Left forelimb (tissue), 1 donor: ENCODE measurements around the gene PIN1.
A peak's percentile ranks its signal among the peaks of the same experiment; 100 is the strongest.
"Not testable (repeated sequence)": the region's sequence is repeated elsewhere in the genome, so short reads cannot be mapped to it uniquely, and the experiment has no call there.

Experiments
- DNase-seq: peaks from one replicate; pipeline ENCODE4 v3.0.0-alpha.2; 2018; ENCODE audit warnings: low spot score

PIN1 gene

GRCh38 chr19:9834726-9835506, at the start of gene PIN1:
Gene PIN1 (plus strand): TSS chr19:9835318. CDS start chr19:9835345, 27 bp downstream.
- DNase-seq, result peak; percentile 100

- DNase-seq, result peak; percentile 98
Observed at GRCh38 chr19:9785367-9786331, 49.5 kb upstream of the PIN1 start.

- DNase-seq, result no peak
Observed at GRCh38 chr19:9786342-9786741, 48.8 kb upstream of the PIN1 start.

DNA sequence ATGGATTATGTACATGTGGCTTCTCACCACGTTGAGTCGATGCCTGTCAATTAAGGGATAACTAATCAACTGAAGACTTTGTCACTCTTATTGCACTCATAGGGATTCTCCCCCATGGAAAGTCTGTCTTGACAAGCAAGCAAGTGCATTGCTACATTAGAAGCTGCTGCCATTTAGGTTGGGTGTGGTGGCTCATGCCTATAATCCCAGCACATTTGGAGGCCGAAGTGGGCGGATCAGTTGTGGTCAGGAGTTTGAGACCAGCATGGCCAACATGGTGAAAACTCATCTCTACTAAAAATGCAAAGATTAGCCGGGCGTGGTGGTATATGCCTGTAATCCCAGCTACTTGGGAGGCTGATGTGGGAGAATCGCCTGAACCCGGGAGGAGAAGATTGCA, 48.3 kb upstream of the PIN1 start:
- DNase-seq, result no peak

GRCh38 chr19:9788604-9789003, 46.5 kb upstream of the PIN1 start:
- DNase-seq, result not testable (repeated sequence)

DNA sequence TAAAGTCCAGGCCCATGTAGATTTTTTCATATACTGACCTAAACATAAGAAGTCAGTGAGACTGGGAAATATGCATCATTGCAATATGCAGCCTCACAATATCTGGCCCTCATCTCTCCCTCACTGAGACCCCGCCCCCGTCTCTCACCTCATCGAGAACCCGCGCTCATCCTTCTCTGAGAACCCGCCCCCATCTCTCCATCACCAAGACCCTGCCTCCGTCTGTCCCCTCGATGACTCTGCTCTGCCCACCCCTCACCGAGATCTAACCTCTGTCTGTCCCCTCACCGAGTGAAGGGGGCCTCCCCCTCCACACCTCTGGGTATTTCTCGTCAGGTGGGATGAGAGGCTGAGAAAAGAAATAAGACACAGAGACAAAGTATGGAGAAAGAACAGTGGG, 46.1 kb upstream of the PIN1 start:
- no peak for DNase-seq

- not testable (repeated sequence) for DNase-seq
Observed at GRCh38 chr19:9789579-9789978, 45.5 kb upstream of the PIN1 start.

DNA sequence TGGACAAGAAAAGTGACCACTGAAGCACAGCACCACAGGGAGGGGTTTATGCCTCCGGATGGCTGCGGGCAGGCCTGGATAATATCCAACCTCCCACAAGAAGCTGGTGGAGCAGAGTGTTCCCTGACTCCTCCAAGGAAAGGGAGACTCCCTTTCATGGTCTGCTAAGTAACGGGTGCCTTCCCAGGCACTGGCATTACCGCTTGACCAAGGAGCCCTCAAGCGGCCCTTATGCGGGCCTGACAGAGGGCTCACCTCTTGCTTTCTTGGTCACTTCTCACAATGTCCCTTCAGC, 44.1 kb upstream of the PIN1 start:
- DNase-seq, result not testable (repeated sequence)

DNA sequence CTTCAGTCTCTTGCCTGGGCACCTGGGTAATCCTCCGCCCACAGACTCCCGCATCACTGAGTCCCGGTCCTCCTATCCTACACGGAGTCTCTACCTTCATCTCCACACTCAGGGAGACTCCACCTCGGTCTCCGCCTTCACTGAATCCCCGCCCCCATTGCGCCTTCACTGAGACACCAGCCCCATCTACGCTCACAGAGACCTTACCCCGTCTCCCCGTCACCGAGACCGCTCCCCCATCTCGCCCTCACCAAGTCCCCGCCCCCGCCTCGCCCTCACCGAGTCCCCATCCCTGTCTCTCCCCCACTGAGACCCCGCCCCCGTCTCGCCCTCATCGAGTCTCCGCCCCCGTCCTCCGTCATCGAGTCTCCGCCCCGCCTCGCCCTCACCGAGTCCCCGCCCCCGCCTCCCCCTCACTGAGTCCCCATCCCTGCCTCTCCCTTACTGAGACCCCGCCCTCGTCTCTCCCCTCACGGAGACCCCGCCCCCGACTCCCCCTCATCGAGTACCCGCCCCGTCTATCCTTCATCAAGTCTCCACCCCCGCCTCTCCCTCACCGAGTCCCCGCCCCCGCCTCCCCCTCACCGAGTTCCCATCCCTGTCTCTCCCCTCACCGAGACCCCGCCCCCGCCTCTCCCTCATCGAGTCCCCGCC, 43.4 kb upstream of the PIN1 start:
- DNase-seq, result no peak

GRCh38 chr19:9792206-9793070, 42.7 kb upstream of the PIN1 start:
- peak; percentile 98 for DNase-seq

DNA sequence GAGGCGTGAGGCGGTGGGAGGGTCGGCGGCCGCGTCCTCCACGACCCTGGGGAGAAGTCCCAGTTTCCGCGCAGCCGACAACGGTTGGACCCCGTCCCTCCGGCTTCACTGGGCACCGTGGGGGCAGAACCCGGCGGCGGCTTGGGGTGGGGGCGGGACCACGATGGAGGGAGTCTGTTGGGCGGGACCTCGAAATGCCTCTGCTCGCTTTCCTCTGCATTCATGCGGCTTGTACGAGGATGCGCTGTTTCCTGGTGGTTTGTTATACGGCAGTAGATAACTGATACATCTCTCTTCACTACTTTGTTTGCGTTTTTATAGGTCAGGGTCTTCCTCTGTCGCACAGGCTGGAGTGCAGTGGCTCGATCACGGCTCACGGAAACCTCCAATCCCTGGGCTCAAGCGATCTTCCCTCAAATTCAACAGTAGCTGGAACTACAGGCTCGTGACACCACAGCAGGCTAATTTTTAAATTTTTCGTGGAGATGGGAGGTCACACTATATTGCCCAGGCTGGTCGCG, 42.0 kb upstream of the PIN1 start:
- DNase-seq, result no peak

DNA sequence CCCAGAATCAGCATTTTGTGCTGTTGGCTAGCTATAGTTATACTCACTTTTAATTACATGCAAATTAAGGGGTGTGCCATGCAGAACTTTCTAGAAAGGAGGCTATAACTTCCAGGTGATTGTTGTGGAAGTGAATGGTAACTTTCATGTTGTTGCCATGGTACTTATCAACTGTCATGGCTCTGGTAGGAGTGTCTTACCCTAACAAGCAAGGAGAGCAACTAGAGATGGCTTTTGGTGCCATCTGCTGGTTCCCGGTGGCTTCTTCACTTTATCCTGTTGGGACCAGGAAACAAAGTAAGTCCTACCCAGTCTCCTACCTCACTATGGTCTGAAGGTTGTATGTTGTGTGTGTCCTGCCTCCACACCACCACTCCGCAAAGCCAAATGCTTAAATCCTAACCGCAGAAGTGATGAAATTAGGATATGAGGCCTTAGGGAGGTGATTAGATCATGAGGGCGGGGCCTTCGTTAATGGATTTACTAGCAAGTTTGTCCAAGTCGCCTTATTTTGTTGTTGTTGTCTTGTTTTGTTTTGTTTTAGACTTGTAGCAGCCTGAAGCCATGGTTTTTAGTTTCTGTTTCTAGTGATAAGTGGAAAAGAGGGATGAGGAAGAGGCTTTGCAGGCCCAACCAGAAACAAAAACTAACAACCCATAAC, 38.9 kb upstream of the PIN1 start:
- no peak for DNase-seq

DNA sequence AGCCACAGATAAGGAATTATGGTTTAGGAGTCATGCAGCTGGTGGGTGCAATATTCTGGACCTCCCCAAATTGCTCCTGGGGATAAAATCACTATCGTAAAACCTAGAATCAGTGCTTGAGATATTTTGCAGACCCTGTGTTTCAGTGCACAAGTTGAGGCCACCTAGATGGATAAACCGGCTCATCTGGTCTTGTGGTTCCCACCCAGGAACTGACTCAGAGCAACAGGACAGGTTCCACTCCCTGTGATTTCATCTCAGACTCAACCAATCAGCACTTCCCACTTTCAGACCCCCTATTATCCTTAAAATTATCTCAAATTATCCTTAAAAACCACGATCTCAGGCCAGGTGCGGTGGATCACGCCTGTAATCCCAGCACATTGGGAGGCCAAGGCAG, 37.2 kb upstream of the PIN1 start:
- no peak for DNase-seq

GRCh38 chr19:9799162-9799561, 36.0 kb upstream of the PIN1 start:
- no peak for DNase-seq

GRCh38 chr19:9801976-9802375, 33.1 kb upstream of the PIN1 start:
- no peak for DNase-seq

- no peak for DNase-seq
Observed at GRCh38 chr19:9806803-9807202, 28.3 kb upstream of the PIN1 start.

- DNase-seq, result no peak
Observed at GRCh38 chr19:9808855-9809824, 26.0 kb upstream of the PIN1 start.

DNA sequence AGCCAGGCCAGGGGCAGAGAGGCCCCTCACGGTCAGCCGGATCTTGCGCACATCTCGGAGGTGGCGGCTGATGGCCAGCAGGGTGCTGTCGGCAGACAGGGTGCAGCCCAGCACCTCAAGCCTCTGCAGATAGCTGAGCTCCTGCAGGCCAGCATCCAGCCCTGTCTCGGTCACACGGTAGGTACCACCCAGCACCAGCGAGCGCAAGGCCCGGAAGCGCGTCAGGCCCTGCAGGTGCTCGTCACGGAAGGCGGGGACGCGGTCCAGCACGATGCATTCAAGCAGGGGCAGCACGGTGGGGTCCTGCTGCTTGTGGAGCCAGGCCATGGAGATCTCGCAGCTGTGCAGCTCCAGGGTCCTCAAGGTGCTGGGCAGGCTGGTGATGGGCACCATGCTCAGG, 24.0 kb upstream of the PIN1 start:
- DNase-seq, result no peak

DNA sequence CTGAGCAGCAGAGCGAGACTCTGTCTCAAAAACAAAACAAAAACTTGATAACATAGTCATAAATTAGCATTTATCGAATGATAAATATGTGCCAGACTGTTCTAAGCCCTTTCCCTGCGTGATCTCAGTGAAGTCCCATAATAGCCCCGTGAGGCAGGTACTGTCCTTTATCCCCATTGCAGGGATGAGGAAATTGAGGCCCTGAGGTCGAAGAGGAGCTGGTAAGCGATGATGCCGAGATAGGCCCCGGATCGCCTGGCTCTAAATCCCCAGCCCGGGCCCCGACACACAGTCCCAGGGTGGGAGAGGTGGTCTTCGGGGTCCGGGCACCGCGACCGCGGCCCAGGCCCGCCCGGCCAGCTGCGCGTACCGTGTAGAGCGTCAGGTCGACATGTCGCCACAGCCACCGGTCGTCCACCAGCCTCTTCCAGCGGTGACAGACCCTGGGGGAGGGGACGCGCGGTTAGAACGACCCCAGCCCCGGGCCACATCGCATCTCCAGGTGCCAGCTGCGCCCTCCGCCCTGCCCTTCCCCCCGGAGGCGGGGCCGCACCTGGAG, 16.9 kb upstream of the PIN1 start:
- no peak for DNase-seq
